GM23248 (cell line): Measurements from ENCODE around the gene SHROOM3. TPM values are rescaled to one million over a fixed set of nuclear protein-coding genes. Genes with fewer than 3 reads are reported as not detected.
A peak's percentile ranks its signal among the peaks of the same experiment; 100 is the strongest.

Experiments
- DNase-seq: peaks from one replicate; pipeline ENCODE4 v3.0.0-alpha.2; 2015
- H2AFZ ChIP-seq: fragments of 200-600 bp; sonication (generic); 2 replicates; pipeline ENCODE4 v1.6.1; 2016; ENCODE audit warnings: antibody characterized with exemption
- H3F3A ChIP-seq: fragments of 200-600 bp; sonication (generic); 2 replicates; pipeline ENCODE4 v1.6.1; 2016; ENCODE audit warnings: mild to moderate bottlenecking, antibody characterized with exemption, mixed run types; ENCODE audit not compliant: insufficient read depth
- H3K27ac ChIP-seq: fragments of 200-600 bp; sonication (generic); 2 replicates; pipeline ENCODE4 v1.5.1; 2016; ENCODE audit warnings: mild to moderate bottlenecking
- H3K27me3 ChIP-seq: fragments of 200-600 bp; sonication (generic); replicated peaks from 2 replicates; pipeline ENCODE4 v1.6.1; 2016; ENCODE audit warnings: mild to moderate bottlenecking; ENCODE audit not compliant: insufficient read depth
- H3K36me3 ChIP-seq: fragments of 200-600 bp; sonication (generic); 2 replicates; pipeline ENCODE4 v1.6.1; 2016; ENCODE audit warnings: low read depth, mild to moderate bottlenecking
- H3K4me1 ChIP-seq: fragments of 200-600 bp; sonication (generic); 2 replicates; pipeline ENCODE4 v1.6.1; 2016; ENCODE audit warnings: mild to moderate bottlenecking; ENCODE audit not compliant: insufficient read depth
- H3K4me2 ChIP-seq: fragments of 200-600 bp; sonication (generic); one replicate; pipeline ENCODE4 v1.6.1; 2016; ENCODE audit warnings: mild to moderate bottlenecking; ENCODE audit not compliant: unreplicated experiment
- H3K4me3 ChIP-seq: fragments of 200-600 bp; sonication (generic); 2 replicates; pipeline ENCODE4 v1.5.1; 2016; ENCODE audit warnings: mild to moderate bottlenecking
- H3K79me2 ChIP-seq: fragments of 200-600 bp; sonication (generic); 2 replicates; pipeline ENCODE4 v1.6.1; 2016; ENCODE audit warnings: mild to moderate bottlenecking; ENCODE audit not compliant: insufficient read depth
- H3K9ac ChIP-seq: fragments of 200-600 bp; sonication (generic); 2 replicates; pipeline ENCODE4 v1.6.1; 2016; ENCODE audit warnings: mild to moderate bottlenecking
- H3K9me2 ChIP-seq: fragments of 200-600 bp; sonication (generic); 2 replicates; pipeline ENCODE4 v1.6.1; 2016; ENCODE audit warnings: mixed run types, mild to moderate bottlenecking, moderate library complexity; ENCODE audit not compliant: insufficient read depth
- H3K9me3 ChIP-seq: fragments of 200-600 bp; sonication (generic); one replicate; pipeline ENCODE4 v1.6.1; 2017; ENCODE audit warnings: low read depth
- H4K20me1 ChIP-seq: fragments of 200-600 bp; sonication (generic); 2 replicates; pipeline ENCODE4 v1.6.0; 2016; ENCODE audit not compliant: insufficient read depth
- EZH2 ChIP-seq: fragments of 200-600 bp; sonication (generic); IDR thresholded peaks from 2 replicates; pipeline ENCODE4 v1.6.1; 2018; ENCODE audit warnings: antibody characterized with exemption, mild to moderate bottlenecking; ENCODE audit not compliant: insufficient read depth, poor library complexity, severe bottlenecking
- EZH2phosphoT487 ChIP-seq: fragments of 200-600 bp; sonication (generic); IDR thresholded peaks from 2 replicates; pipeline ENCODE4 v1.6.1; 2018; ENCODE audit warnings: antibody characterized with exemption, moderate library complexity, mild to moderate bottlenecking, low read depth; ENCODE audit not compliant: insufficient read depth
- WGBS, 2 experiments: methylation state at CpG; one replicate each; pipeline ENCODE4 v1.1.6; 2015 to 2017; ENCODE audit warnings: low lambda C conversion rate in 2 of 2, low coverage in 1 of 2; ENCODE audit errors: missing lambda C conversion rate in 2 of 2; 5-methylcytosine and 5-hydroxymethylcytosine counted together
- in situ Hi-C: fragments of 300-500 bp; cut with MboI; formaldehyde crosslinking; loops from 2 replicates; pipeline ENCODE4 v1.15.0; 2020
- polyA plus RNA-seq: library from polyadenylated mRNA; unstranded; fragments of >200 nt; fragmentation: Nextera tagmentation; extraction: Ambion mirVana; gene quantifications from 2 replicates; pipeline ENCODE4 v1.2.1, GENCODE V29; 2016
- total RNA-seq: library from RNA; depleted of rRNA; stranded (reverse); fragments of >200 nt; shearing (Covaris generic); gene quantifications from 2 replicates; pipeline ENCODE4 v1.2.3, GENCODE V29; 2014

SHROOM3 gene
- total and polyA plus RNA-seq, 2 experiments from 2014 or later: 9.7 to 44.6 TPM

DNA sequence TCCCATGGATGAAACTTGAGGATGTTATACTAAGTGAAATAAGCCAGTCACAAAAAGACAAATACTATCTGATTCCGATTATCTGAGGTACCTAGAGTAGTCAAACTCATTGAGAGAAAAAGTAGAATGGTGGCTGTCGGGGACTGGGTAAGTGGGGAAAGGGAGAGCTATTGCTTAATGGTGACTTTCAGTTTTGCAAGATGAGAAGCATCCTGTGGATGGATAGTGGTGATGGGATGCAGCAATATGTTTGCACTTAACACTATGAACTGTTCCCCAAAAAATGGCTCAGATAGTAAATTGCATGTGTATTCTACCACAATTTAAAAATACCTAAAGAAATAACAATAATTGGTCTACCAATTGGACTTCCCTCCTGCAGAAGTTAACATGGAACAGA, 181.5 kb downstream of the SHROOM3 start:
- no peaks in the 10 kb centered on the region for H3K9me3 ChIP-seq
- H3K4me2 ChIP-seq: no peak overlapping the region
- no peak overlapping the region for H3K9ac ChIP-seq
- H3K4me3 ChIP-seq: no peak overlapping the region
- no peak overlapping the region for H2AFZ ChIP-seq
- DNase-seq: no peak
- no peaks in the 10 kb centered on the region for H4K20me1 ChIP-seq
- no peaks in the 10 kb centered on the region for H3K36me3 ChIP-seq
- in situ Hi-C loops: no loop called here
- peaks cover 47% of the 10 kb centered on the region for H3F3A ChIP-seq
- 78 to 79% methylated on average over 2 of the region's 2 CpGs for WGBS, 2 experiments
- no peak for TF ChIP-seq EZH2phosphoT487
- TF ChIP-seq EZH2: no peak
- no peaks in the 10 kb centered on the region for H3K79me2 ChIP-seq
- H3K4me1 ChIP-seq: peaks cover 63% of the 10 kb centered on the region
- no peak overlapping the region for H3K27ac ChIP-seq
- no peaks in the 10 kb centered on the region for H3K27me3 ChIP-seq
- no peaks in the 10 kb centered on the region for H3K9me2 ChIP-seq

DNA sequence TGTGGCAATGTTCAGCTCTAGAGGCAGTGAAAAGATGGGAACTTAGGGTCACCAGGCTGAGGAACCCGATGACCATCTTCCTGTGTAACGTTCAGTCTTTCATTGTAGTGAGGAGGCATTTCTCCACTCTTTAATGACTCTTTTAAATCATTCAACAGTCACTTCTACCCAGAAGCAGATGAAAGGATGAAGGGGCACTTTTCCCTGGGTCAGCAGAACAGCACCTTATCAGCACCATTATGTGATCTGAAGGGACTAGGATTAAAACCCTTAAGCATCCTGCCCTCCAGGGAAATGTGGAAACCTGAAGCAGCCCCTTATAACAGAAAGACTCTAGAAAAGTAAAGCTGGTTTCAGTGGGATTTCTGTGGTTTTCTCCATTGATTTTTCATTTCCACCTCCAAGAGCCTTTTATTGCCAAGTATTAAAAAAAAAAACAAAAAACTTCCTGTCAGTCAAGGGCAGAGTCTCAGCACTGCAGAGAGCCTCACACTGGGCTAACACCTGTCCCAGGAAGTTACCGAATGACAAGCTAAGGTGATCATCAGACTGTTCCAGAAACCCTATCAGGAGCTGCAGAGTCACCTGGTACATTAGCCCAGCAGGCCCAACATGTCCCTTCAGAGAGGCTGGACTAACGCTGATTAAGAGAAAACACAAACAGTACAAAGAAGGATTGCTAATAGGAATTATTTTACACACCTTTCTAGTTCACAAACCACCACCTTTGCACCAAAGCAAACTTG, 185.9 kb downstream of the SHROOM3 start:
- Histone ChIP-seq H3K9ac (no peak overlapping the region), H3K4me1 (peaks cover 66% of the 10 kb centered on the region), H3K9me2 (no peaks in the 10 kb centered on the region), H3K4me3 (no peak overlapping the region), H3K27me3 (no peaks in the 10 kb centered on the region), H3K79me2 (no peaks in the 10 kb centered on the region), H3K36me3 (no peaks in the 10 kb centered on the region), H3K27ac (no peak overlapping the region), H3K9me3 (no peaks in the 10 kb centered on the region), H2AFZ (no peak overlapping the region), H4K20me1 (no peaks in the 10 kb centered on the region), H3F3A (peaks cover 53% of the 10 kb centered on the region), H3K4me2 (no peak overlapping the region)
- no peak for DNase-seq
- TF ChIP-seq EZH2phosphoT487: no peak
- TF ChIP-seq EZH2: no peak
- in situ Hi-C loops: no loop called here
- WGBS, 2 experiments: 71 to 77% methylated on average over 4 of the region's 4 CpGs

DNA sequence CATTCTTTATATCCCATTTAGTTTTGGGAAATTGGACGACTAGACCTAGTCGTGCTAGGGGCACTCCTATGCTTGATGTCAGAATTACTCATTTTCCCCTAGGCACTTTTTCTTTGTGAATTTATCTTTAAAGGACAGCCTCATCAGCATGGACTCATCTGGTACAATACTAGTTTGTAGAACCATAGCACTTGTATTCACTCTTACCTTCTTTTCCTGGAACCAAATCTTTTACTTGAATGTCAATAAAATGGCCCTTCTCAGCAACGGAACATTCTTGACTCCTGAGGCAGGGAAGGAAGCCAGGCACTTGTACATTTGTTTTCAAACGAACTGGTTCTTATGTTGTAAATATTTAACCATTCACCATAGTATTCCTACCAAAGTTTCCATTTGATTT, 187.1 kb downstream of the SHROOM3 start:
- Histone ChIP-seq H3K27ac (peak overlapping the region; percentile 97), H3K9me3 (no peaks in the 10 kb centered on the region), H3F3A (peaks cover 47% of the 10 kb centered on the region), H3K9ac (peak overlapping the region; percentile 85), H2AFZ (0 out of 2 replicates have a peak overlapping the region, but pooled peaks have one; percentile 23), H3K4me3 (no peak overlapping the region), H3K4me1 (peaks cover 62% of the 10 kb centered on the region), H3K4me2 (peak overlapping the region; percentile 27), H3K36me3 (no peaks in the 10 kb centered on the region), H4K20me1 (no peaks in the 10 kb centered on the region), H3K79me2 (no peaks in the 10 kb centered on the region), H3K9me2 (no peaks in the 10 kb centered on the region; the same call in 1 of the 2 replicates), H3K27me3 (no peaks in the 10 kb centered on the region)
- in situ Hi-C loops: no loop called here
- DNase-seq: peak; percentile 72
- WGBS, 2 experiments: 26 to 32% methylated on average over 4 of the region's 4 CpGs
- TF ChIP-seq EZH2phosphoT487 (no peak), EZH2 (no peak)

DNA sequence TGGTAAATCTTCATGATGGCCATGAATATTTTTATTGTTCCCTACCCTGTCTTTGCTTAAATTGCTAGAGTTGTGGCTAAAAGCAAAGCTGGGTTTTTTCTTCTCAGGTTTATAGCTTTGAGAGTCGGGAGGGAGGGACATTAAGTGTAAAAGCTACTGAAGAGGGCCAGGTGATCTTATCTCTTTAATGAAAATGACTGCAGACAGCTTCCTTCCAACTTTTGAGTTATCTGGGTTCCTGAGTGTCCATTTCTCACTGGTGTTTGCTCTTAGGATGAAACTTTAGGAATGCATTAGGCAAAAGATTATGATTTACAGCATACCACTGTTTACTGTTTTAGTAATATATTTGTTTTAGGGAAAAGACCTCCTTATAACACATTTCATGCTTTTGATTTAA, 187.7 kb downstream of the SHROOM3 start:
- peak overlapping the region; percentile 97 for H3K27ac ChIP-seq

More for the DNA sequence above, 187.7 kb downstream of the SHROOM3 start:
- DNase-seq: no peak
- WGBS, 2 experiments: 35 to 52% methylated on average over 1 of the region's 1 CpG
- no peaks in the 10 kb centered on the region for H3K27me3 ChIP-seq
- no peak overlapping the region for H3K4me3 ChIP-seq
- peaks cover 45% of the 10 kb centered on the region for H3F3A ChIP-seq
- TF ChIP-seq EZH2phosphoT487: no peak
- TF ChIP-seq EZH2: no peak
- no peaks in the 10 kb centered on the region; the same call in 1 of the 2 replicates for H3K9me2 ChIP-seq
- H3K9me3 ChIP-seq: no peaks in the 10 kb centered on the region
- H3K79me2 ChIP-seq: no peaks in the 10 kb centered on the region
- H3K9ac ChIP-seq: peak overlapping the region; percentile 85
- H4K20me1 ChIP-seq: no peaks in the 10 kb centered on the region
- H2AFZ ChIP-seq: 0 out of 2 replicates have a peak overlapping the region, but pooled peaks have one; percentile 23
- peak overlapping the region; percentile 72 for H3K4me2 ChIP-seq
- in situ Hi-C loops: no loop called here
- no peaks in the 10 kb centered on the region for H3K36me3 ChIP-seq
- peaks cover 62% of the 10 kb centered on the region for H3K4me1 ChIP-seq
